PC-3 (cell line): Measurements from ENCODE around the gene VSIG2. TPM values are rescaled to one million over a fixed set of nuclear protein-coding genes. Genes with fewer than 3 reads are reported as not detected.

Experiments
- ATAC-seq: fragments of 200-7000 bp; cut with Tn5 transposase; 2 replicates; pipeline ENCODE4 v1.9.1; 2020; ENCODE audit warnings: mild to moderate bottlenecking, moderate library complexity
- BruUV-seq: library from RNA; stranded (reverse); fragments of 400-500 nt; replicated peaks from 2 replicates; lab custom pipeline; 2021; lab: Mats Ljungman, UMichigan
- CTCF ChIA-PET: fragments of 300-600 bp; sonication (Branson Sonifier 250); formaldehyde crosslinking; loops from one replicate; lab custom pipeline; 2022; ENCODE audit warnings: antibody characterized with exemption; lab: Charles Lee
- POLR2A ChIA-PET: fragments of 300-600 bp; sonication (Branson Sonifier 250); formaldehyde crosslinking; loops from one replicate; lab custom pipeline; 2022; ENCODE audit warnings: antibody characterized with exemption; ENCODE audit not compliant: unreplicated experiment; lab: Charles Lee
- DNase-seq: peaks from one replicate; pipeline ENCODE4 v3.0.0-alpha.2; 2015
- H2AFZ ChIP-seq: fragments of 300-600 bp; sonication (generic); 2 replicates; pipeline ENCODE4 v1.6.0; 2016; ENCODE audit warnings: antibody characterized with exemption, low read length
- H3F3A ChIP-seq: fragments of 300-600 bp; sonication (generic); one replicate; pipeline ENCODE4 v1.6.0; 2017; ENCODE audit warnings: antibody characterized with exemption, low read length, control low read depth, mild to moderate bottlenecking; ENCODE audit not compliant: unreplicated experiment
- H3K27ac ChIP-seq: fragments of 300-600 bp; sonication (generic); 2 replicates; pipeline ENCODE4 v1.5.1; 2016; ENCODE audit warnings: mild to moderate bottlenecking, low read length
- H3K27me3 ChIP-seq: fragments of 300-600 bp; sonication (generic); 2 replicates; pipeline ENCODE4 v1.6.1; 2016; ENCODE audit warnings: low read length, mixed read lengths
- H3K36me3 ChIP-seq: fragments of 300-600 bp; sonication (generic); 2 replicates; pipeline ENCODE4 v1.6.1; 2016; ENCODE audit warnings: low read depth, mixed run types, low read length, mixed read lengths
- H3K4me1 ChIP-seq: fragments of 300-600 bp; sonication (generic); 2 replicates; pipeline ENCODE4 v1.5.1; 2016; ENCODE audit warnings: low read length; ENCODE audit not compliant: insufficient read depth
- H3K4me2 ChIP-seq: fragments of 300-600 bp; sonication (generic); 2 replicates; pipeline ENCODE4 v1.6.0; 2016; ENCODE audit warnings: low read length
- H3K4me3 ChIP-seq: fragments of 300-600 bp; sonication (generic); 2 replicates; pipeline ENCODE4 v1.5.1; 2016; ENCODE audit warnings: mild to moderate bottlenecking, low read length, mixed read lengths
- H3K79me2 ChIP-seq: fragments of 300-600 bp; sonication (generic); 2 replicates; pipeline ENCODE4 v1.6.1; 2017; ENCODE audit warnings: low read length, mixed read lengths
- H3K9ac ChIP-seq: fragments of 300-600 bp; sonication (generic); 2 replicates; pipeline ENCODE4 v1.6.0; 2016; ENCODE audit warnings: mild to moderate bottlenecking, low read length
- H3K9me2 ChIP-seq: fragments of 300-600 bp; sonication (generic); replicated peaks from 2 replicates; pipeline ENCODE4 v1.6.1; 2016; ENCODE audit warnings: mixed run types, low read length, mixed read lengths
- H3K9me3 ChIP-seq: fragments of 300-600 bp; sonication (generic); 2 replicates; pipeline ENCODE4 v1.6.1; 2016; ENCODE audit warnings: low read length, mixed read lengths
- H4K20me1 ChIP-seq: fragments of 300-600 bp; sonication (generic); 2 replicates; pipeline ENCODE4 v1.6.1; 2016; ENCODE audit warnings: low read length, mixed read lengths
- EZH2 ChIP-seq: fragments of 300-600 bp; sonication (generic); IDR thresholded peaks from one replicate; pipeline ENCODE4 v1.6.1; 2017; ENCODE audit warnings: antibody characterized with exemption, mild to moderate bottlenecking, low read length; ENCODE audit not compliant: unreplicated experiment
- EZH2phosphoT487 ChIP-seq: fragments of 300-600 bp; sonication (generic); IDR thresholded peaks from 2 replicates; pipeline ENCODE4 v1.6.1; 2018; ENCODE audit warnings: mild to moderate bottlenecking, antibody characterized with exemption, low read length, borderline replicate concordance
- intact Hi-C: fragments of 100-400 bp; cut with micrococcal nuclease; formaldehyde crosslinking; loops from 2 replicates; pipeline ENCODE4 v1.9.0; 2023
- total RNA-seq: library from RNA; depleted of rRNA; stranded (reverse); fragments of >200 nt; gene quantifications from 2 replicates; pipeline ENCODE4 v1.2.3, GENCODE V29; 2014
- TF ChIP-seq, protein P1 (sequence below): fragments of 300-600 bp; sonication (generic); conservative IDR thresholded peaks from 2 replicates; pipeline ENCODE4 v1.5.1; 2017; ENCODE audit warnings: antibody characterized with exemption, low read depth, mild to moderate bottlenecking, low read length

The VSIG2 gene
- total RNA-seq, 1 experiment from 2014 or later: not detected

DNA sequence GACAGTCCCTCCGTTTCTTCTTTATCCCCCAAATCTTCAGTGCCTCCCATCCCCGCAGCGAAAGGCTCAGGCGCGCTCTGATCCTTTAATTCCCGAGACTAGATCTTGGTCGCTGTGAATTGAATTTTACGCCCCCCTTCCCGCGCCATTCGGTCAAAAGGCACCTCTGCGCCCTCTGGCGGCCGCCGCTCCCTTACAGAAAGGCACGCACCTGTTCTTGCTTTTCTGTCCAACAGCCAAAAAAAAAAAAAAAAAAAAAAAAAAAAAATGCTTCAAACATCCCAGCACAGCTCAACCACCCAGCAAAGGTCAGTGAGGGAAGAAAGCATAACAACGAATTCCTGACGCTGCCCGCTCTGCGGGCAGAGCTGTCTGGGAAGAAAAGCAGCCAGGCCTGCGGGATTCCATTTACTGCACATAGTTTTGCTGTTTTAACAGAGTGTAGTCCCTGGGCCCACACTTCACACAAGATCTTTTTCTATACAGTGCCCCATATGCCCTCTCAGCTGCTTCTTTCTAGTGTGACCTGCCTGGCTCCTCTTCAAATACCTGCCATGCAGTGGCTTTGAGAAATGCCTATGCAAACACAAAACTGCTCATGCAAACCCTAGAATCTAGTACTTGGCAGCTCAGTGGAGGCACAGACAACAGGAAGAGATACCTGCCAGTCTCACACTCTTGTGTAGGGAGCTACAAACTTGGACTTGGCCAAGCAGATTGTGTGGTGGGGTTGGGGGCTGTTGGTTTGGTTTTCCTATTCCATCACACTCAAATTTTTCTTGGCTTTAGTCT is 11.3 kb upstream of the VSIG2 start:
- no peaks in the 10 kb centered on the region for H3K79me2 ChIP-seq
- TSS peak; percentile 47 for BruUV-seq
- peak overlapping the region; percentile 97 for H2AFZ ChIP-seq
- peaks cover 9% of the 10 kb centered on the region; the same call in 1 of the 2 replicates for H3K36me3 ChIP-seq
- CTCF ChIA-PET: interaction anchor here (0.6 to 2.8 kb wide), 20 partner anchors 12 to 1126 kb away, joined by 3 to 50 read pairs (median 6); partner anchors contain the start of gene TMEM218
- ATAC-seq (peak; percentile 63), DNase-seq (peak; percentile 90)
- no peaks in the 10 kb centered on the region for H3K27me3 ChIP-seq
- TF ChIP-seq EZH2: no peak
- TF ChIP-seq EZH2phosphoT487: no peak
- TF ChIP-seq, protein P1, sequence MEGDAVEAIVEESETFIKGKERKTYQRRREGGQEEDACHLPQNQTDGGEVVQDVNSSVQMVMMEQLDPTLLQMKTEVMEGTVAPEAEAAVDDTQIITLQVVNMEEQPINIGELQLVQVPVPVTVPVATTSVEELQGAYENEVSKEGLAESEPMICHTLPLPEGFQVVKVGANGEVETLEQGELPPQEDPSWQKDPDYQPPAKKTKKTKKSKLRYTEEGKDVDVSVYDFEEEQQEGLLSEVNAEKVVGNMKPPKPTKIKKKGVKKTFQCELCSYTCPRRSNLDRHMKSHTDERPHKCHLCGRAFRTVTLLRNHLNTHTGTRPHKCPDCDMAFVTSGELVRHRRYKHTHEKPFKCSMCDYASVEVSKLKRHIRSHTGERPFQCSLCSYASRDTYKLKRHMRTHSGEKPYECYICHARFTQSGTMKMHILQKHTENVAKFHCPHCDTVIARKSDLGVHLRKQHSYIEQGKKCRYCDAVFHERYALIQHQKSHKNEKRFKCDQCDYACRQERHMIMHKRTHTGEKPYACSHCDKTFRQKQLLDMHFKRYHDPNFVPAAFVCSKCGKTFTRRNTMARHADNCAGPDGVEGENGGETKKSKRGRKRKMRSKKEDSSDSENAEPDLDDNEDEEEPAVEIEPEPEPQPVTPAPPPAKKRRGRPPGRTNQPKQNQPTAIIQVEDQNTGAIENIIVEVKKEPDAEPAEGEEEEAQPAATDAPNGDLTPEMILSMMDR: peak; percentile 89
- H3K4me3 ChIP-seq: peak overlapping the region; percentile 91
- intact Hi-C loops: loop anchor here (1.0 to 2.0 kb wide), 4 partner anchors 17 to 94 kb away; no protein-coding TSS in a partner anchor
- peaks cover 22% of the 10 kb centered on the region for H3K4me1 ChIP-seq
- no peaks in the 10 kb centered on the region; the same call in 1 of the 2 replicates for H4K20me1 ChIP-seq
- no peaks in the 10 kb centered on the region for H3K9me3 ChIP-seq
- H3K4me2 ChIP-seq: peak overlapping the region; percentile 100
- POLR2A ChIA-PET: interaction anchor here (0.7 kb wide), 2 partner anchors 22 to 73 kb away, joined by 3 read pairs; no protein-coding TSS in a partner anchor
- H3K9ac ChIP-seq: peak overlapping the region; percentile 50
- no peaks in the 10 kb centered on the region for H3K9me2 ChIP-seq
- no peak overlapping the region for H3K27ac ChIP-seq
- peaks cover 15% of the 10 kb centered on the region for H3F3A ChIP-seq

DNA sequence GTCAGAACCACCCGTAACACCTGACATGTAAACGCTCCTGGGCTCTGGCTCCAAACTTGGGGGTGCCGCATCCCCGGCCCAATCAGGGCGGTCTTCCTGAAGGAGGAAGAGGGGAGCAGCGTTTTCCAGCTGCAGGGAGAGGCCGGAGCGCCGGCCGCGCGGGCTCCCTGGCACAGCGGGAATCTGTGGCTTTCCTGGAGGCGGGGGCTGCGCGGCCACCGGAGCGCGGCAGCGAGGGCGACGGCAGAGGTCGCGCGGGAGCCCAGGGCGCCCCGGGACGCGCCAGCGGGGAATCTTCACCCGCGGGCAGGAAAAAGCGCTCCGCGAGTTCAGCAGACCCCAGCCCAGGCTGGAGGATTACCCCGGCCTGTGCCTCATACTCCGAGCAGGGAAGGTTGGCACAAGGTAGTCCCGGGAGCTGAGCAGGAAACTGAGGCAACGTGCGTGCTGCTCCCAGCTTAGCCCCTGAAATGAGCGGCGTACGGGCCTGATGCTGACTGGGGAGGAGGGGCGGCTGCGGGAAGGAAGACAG is 10.6 kb upstream of the VSIG2 start:
- Histone ChIP-seq H3K9ac (peak overlapping the region; percentile 50), H3K4me1 (peaks cover 27% of the 10 kb centered on the region), H2AFZ (peak overlapping the region; percentile 97), H3F3A (peaks cover 15% of the 10 kb centered on the region), H4K20me1 (no peaks in the 10 kb centered on the region; the same call in 1 of the 2 replicates), H3K27me3 (no peaks in the 10 kb centered on the region), H3K27ac (no peak overlapping the region), H3K4me3 (peak overlapping the region; percentile 91), H3K36me3 (peaks cover 7% of the 10 kb centered on the region; the same call in 1 of the 2 replicates), H3K4me2 (peak overlapping the region; percentile 100), H3K79me2 (no peaks in the 10 kb centered on the region), H3K9me3 (no peaks in the 10 kb centered on the region), H3K9me2 (no peaks in the 10 kb centered on the region)
- TF ChIP-seq EZH2 (no peak), EZH2phosphoT487 (no peak)
- TF ChIP-seq, protein P1: no peak
- CTCF ChIA-PET: interaction anchor here (0.6 to 2.8 kb wide), 8 partner anchors 16 to 130 kb away, joined by 3 to 50 read pairs (median 12); no protein-coding TSS in a partner anchor
- ATAC-seq (peak; percentile 39), DNase-seq (peak; percentile 37)
- intact Hi-C loops: loop anchor here (1.0 to 2.0 kb wide), 5 partner anchors 16 to 93 kb away; no protein-coding TSS in a partner anchor
- POLR2A ChIA-PET: interaction anchor here (0.7 kb wide), 2 partner anchors 23 to 74 kb away, joined by 3 read pairs; no protein-coding TSS in a partner anchor
- no TSS peak for BruUV-seq
